Stomach (tissue), 4 donors: ENCODE results near the gene RWDD3.

Experiments used
- CTCF ChIP-seq, 7 experiments: fragments of 450-650 bp in 4 of 7; fragments of 200-600 bp in 3 of 7; sonication (generic) in 3 of 7; IDR thresholded peaks; one replicate each; pipeline ENCODE4 v1.5.1; 2016 to 2019; ENCODE audit warnings: antibody characterized with exemption in 7 of 7, control low read depth in 2 of 7, mild to moderate bottlenecking in 1 of 7
- POLR2AphosphoS5 ChIP-seq, 3 donors: sonication (generic); formaldehyde crosslinking; IDR thresholded peaks; one replicate each; pipeline ENCODE4 v1.6.1; 2016; ENCODE audit warnings: antibody characterized with exemption in 3 of 3

- TF ChIP-seq CTCF (IDR thresholded peaks at IDR 0.05): no peak
- TF ChIP-seq POLR2AphosphoS5 (IDR thresholded peaks at IDR 0.05): no peak
Observed at GRCh38 chr1:95257758-95258157, 23.7 kb downstream of the RWDD3 start.
